Peyer's patch (tissue), 4 donors: ENCODE measurements around the gene ZMIZ1. TPM values are rescaled to one million over a fixed set of nuclear protein-coding genes. Genes with fewer than 3 reads are reported as not detected.

ENCODE experiments used
- DNase-seq, 3 donors: peaks; one replicate each; pipeline ENCODE4 v3.0.0-alpha.2; 2017 to 2019
- H3K27ac ChIP-seq, 4 donors: fragments of 200-600 bp; sonication (generic); one replicate each; pipeline ENCODE4 v1.5.1; 2016 to 2019
- H3K27me3 ChIP-seq, 2 donors: fragments of 200-600 bp; sonication (generic); one replicate each; pipeline ENCODE4 v1.5.1; 2019
- H3K36me3 ChIP-seq, 3 donors: fragments of 200-600 bp; sonication (generic); one replicate each; pipeline ENCODE4 v1.5.1; 2016 to 2019
- H3K4me1 ChIP-seq, 4 donors: fragments of 200-600 bp; sonication (generic); one replicate each; pipeline ENCODE4 v1.5.1; 2016 to 2019
- H3K4me3 ChIP-seq, 4 donors: fragments of 200-600 bp; sonication (generic); 1 replicate in 3 of 4; 2 replicates in 1 of 4; pipeline ENCODE4 v1.5.1; 2016 to 2019; ENCODE audit warnings: mild to moderate bottlenecking in 1 of 4
- H3K9me3 ChIP-seq, 4 donors: fragments of 200-600 bp; sonication (generic); one replicate each; pipeline ENCODE4 v1.5.1; 2016 to 2019; ENCODE audit warnings: mild to moderate bottlenecking in 1 of 4
- POLR2A ChIP-seq, 2 donors: fragments of 450-650 bp; IDR thresholded peaks; one replicate each; pipeline ENCODE4 v1.5.1; 2017; ENCODE audit warnings: antibody characterized with exemption in 2 of 2, mild to moderate bottlenecking in 2 of 2, moderate library complexity in 2 of 2
- total RNA-seq, 4 donors: library from RNA; depleted of rRNA; stranded (reverse); fragments of >200 nt; gene quantifications; one replicate each; pipeline ENCODE4 v1.1.0, GENCODE V29; 2016
- TF ChIP-seq, protein P1 (sequence below), 6 experiments: fragments of 450-650 bp in 4 of 6; fragments of 200-600 bp in 2 of 6; sonication (generic) in 1 of 6; IDR thresholded peaks; one replicate each; pipeline ENCODE4 v1.5.1; 2017 to 2019; ENCODE audit warnings: antibody characterized with exemption in 6 of 6, mild to moderate bottlenecking in 3 of 6, moderate library complexity in 1 of 6

Gene ZMIZ1
- total RNA-seq, 4 donors from 2014 or later = 40.4 to 86.7 (median 73.2) TPM

DNA sequence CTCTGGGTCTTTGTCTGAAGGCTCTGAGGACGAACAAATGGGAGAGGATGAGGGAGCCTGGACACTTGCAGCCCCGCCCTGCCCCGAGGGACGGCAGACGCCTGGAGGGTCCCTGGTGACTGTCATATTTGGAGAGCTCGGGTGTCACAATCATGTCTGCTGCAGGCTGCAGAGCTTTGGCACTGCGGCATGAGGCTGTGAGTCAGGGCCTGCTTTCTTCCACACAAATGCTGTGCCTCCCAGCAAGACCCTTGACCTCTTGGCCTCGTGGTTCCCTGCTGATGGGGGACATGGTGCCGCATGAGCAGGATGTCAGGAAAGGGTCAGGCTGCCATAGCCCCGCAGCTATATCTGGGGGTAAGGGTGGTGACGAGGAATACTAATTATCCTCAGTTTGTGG lies 213.6 kb downstream of the ZMIZ1 start:
- H3K4me3 ChIP-seq = no peak overlapping the region
- DNase-seq = no peak
- TF ChIP-seq, protein P1, sequence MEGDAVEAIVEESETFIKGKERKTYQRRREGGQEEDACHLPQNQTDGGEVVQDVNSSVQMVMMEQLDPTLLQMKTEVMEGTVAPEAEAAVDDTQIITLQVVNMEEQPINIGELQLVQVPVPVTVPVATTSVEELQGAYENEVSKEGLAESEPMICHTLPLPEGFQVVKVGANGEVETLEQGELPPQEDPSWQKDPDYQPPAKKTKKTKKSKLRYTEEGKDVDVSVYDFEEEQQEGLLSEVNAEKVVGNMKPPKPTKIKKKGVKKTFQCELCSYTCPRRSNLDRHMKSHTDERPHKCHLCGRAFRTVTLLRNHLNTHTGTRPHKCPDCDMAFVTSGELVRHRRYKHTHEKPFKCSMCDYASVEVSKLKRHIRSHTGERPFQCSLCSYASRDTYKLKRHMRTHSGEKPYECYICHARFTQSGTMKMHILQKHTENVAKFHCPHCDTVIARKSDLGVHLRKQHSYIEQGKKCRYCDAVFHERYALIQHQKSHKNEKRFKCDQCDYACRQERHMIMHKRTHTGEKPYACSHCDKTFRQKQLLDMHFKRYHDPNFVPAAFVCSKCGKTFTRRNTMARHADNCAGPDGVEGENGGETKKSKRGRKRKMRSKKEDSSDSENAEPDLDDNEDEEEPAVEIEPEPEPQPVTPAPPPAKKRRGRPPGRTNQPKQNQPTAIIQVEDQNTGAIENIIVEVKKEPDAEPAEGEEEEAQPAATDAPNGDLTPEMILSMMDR (IDR thresholded peaks at IDR 0.05) = no peak
- no peak for TF ChIP-seq POLR2A (IDR thresholded peaks at IDR 0.05)
- H3K4me1 ChIP-seq = peaks cover 0 to 38% (median 34%) of the 10 kb centered on the region in 4 donors
- no peaks in the 10 kb centered on the region for H3K27me3 ChIP-seq
- H3K27ac ChIP-seq = no peak overlapping the region
- H3K9me3 ChIP-seq = no peaks in the 10 kb centered on the region
- peaks cover 0 to 58% (median 0%) of the 10 kb centered on the region in 3 donors for H3K36me3 ChIP-seq

DNA sequence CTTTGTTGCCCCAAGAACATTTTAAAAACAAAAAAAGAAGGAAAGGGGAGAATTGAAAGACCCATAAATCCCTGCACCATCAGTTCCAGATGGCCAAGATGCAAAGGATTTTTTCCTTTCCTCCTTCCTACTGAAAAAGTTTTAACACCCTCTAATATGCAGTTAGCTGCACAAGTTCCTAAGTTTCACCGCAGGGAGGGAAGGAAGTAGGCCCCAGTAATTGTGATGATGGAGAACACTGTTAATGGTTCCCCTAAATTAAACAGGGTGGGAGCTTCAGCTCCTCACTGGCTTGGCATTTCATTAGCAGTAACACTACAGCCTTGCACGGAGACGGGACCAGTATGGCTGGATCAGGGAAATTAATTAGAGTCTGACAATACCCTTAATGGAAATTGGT lies 214.8 kb downstream of the ZMIZ1 start:
- no peaks in the 10 kb centered on the region for H3K27me3 ChIP-seq
- TF ChIP-seq, protein P1 (IDR thresholded peaks at IDR 0.05) = no peak
- TF ChIP-seq POLR2A (IDR thresholded peaks at IDR 0.05) = no peak
- H3K9me3 ChIP-seq = no peaks in the 10 kb centered on the region
- peaks cover 0 to 58% (median 0%) of the 10 kb centered on the region in 3 donors for H3K36me3 ChIP-seq
- no peak for DNase-seq
- peak overlapping the region in 1 of 4 donors; percentile 79 for H3K27ac ChIP-seq
- no peak overlapping the region for H3K4me3 ChIP-seq
- peaks cover 0 to 38% (median 34%) of the 10 kb centered on the region in 4 donors for H3K4me1 ChIP-seq

DNA sequence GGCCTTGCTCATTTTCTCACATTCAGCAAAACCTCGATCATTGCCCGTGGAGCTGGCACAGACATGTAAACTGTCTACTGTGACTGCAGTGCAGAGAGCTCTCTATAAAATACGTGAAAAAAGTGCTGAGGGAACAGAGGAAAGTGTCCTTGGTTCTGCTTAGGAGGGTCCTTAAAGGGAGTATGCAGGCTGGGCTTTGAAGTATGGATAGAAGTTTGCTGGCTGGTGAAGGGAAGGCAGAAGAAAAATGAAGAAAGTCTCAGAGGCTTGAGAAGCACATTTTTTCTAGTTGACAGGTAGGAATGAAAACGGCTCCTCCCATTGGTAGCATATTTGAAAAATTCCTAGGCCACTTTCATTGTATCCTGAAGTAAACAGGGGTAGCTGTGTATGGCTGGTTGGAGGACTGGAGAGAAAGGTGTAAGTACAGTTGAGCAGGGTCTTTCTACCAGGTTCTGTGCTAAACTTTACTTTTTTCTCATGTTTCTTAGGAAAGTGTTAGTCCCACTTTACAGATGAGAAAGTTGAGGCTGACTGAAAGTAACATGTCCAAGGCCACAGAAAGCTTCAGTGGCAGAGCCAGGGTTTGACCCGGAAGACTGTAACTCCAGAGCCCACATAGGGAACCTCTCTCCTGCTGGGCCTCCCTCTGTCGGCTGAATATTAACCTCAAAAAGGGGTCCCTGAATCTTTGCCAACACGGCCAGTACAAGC lies 215.5 kb downstream of the ZMIZ1 start:
- no peak for DNase-seq
- Histone ChIP-seq H3K27me3 (no peaks in the 10 kb centered on the region), H3K4me1 (peaks cover 0 to 38% (median 34%) of the 10 kb centered on the region in 4 donors), H3K4me3 (no peak overlapping the region), H3K36me3 (peaks cover 0 to 60% (median 0%) of the 10 kb centered on the region in 3 donors), H3K27ac (peak overlapping the region; percentile 73 to 88 (median 82)), H3K9me3 (no peaks in the 10 kb centered on the region)
- TF ChIP-seq POLR2A (IDR thresholded peaks at IDR 0.05) = no peak

DNA sequence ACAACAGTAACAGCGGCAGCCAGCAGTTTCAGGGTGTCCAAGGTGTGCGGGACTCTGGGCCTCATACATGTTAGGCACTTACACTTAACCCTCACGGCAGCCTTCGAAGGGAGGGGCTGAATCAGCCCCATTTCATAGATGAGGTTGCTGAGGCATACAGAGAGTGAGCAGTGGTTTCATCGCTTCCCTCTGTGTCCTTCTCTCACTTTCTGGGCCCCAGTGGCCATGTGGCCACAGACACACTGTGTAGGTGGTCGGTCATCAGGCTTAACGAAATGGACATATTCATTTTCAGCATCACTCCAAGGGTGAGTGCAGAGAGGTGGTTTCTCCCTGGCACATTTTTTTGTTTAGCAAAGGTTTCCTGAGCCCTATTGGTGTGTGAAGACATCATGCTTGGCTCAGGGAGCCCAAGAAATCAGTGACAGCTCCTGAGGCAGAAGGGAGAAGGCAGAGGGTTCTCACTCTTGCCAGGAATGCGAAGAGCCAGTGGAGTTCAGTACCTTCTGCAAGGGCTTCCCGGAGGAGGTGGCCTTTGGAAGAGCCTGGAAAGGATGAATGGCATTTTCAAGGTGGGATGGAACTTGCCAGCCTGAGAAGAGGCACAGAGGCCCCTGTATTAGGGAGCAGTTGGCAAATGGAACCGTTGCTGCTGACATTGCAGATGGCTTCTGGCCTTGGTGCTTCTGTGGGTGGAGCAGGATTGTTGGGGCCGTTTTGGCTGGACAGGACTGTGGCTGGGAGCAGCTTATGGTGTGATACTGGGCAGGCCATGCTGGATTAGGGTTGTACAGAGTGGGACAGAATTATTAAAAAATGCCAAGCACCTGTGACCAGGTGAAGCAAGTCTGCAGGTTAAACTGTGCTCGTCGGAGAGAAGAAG lies 216.8 kb downstream of the ZMIZ1 start:
- no peaks in the 10 kb centered on the region for H3K27me3 ChIP-seq
- peaks cover 0 to 38% (median 34%) of the 10 kb centered on the region in 4 donors for H3K4me1 ChIP-seq
- no peaks in the 10 kb centered on the region for H3K9me3 ChIP-seq
- peak in 2 of 3 donors; percentile 47 to 61 for DNase-seq
- TF ChIP-seq POLR2A (IDR thresholded peaks at IDR 0.05) = no peak
- TF ChIP-seq, protein P1 (IDR thresholded peaks at IDR 0.05) = no peak
- H3K4me3 ChIP-seq = peak overlapping the region in 1 of 4 donors; percentile 14
- H3K27ac ChIP-seq = peak overlapping the region; percentile 73 to 88 (median 82)
- peaks cover 0 to 65% (median 0%) of the 10 kb centered on the region in 3 donors for H3K36me3 ChIP-seq

DNA sequence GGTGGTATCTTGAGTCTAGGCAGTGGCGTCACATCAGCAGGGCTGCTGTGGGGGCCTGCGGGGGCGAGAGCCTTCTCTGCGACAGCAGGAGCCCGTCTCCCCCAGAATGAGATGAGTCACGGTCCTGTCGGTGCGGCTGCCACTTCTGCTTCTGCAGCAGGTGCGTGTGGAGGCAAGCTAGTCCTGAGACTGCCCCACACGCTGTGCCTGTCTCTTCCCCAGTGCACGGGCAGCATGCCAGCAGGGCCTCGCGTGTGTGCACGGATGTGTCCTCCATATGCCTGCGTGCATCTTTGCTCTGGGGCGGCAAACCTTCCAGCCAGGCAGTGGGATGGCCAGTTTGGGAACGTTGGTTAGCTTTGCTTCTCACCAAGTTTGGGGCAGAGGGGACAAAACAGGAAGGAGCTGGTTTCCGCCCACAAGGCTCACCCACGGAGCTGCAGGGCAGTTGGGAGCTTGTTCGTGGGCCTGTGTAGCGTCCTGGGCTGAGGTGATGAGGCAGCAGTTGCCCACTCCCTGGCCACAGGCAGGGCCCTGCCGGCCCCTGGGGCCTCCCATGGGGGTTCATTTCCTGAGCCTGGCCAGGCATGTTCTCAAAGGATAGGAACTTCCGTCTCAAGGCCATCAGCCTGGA lies 217.7 kb downstream of the ZMIZ1 start:
- H3K27ac ChIP-seq = peak overlapping the region; percentile 73 to 88 (median 82)
- H3K9me3 ChIP-seq = no peaks in the 10 kb centered on the region
- peak; percentile 70 to 96 (median 93) for DNase-seq
- no peaks in the 10 kb centered on the region for H3K27me3 ChIP-seq
- peaks cover 0 to 70% (median 0%) of the 10 kb centered on the region in 3 donors for H3K36me3 ChIP-seq
- peak in 1 of 2 donors; percentile 8 for TF ChIP-seq POLR2A (IDR thresholded peaks at IDR 0.05)
- TF ChIP-seq, protein P1 (IDR thresholded peaks at IDR 0.05) = no peak
- H3K4me3 ChIP-seq = peak overlapping the region in 2 of 4 donors; percentile 13 to 14
- H3K4me1 ChIP-seq = peaks cover 0 to 38% (median 34%) of the 10 kb centered on the region in 4 donors
